Liver (tissue), 9 donors: Measurements from ENCODE around the gene NDUFAF7. TPM values are rescaled to one million over a fixed set of nuclear protein-coding genes. Genes with fewer than 3 reads are reported as not detected.
"Not testable (repeated sequence)": the region's sequence is repeated elsewhere in the genome, so short reads cannot be mapped to it uniquely, and the experiment has no call there.

ENCODE experiments used
- DNase-seq: peaks from one replicate; pipeline ENCODE4 v3.0.0-alpha.2; 2017; ENCODE audit warnings: low spot score
- H3K27ac ChIP-seq, 2 donors: one replicate each; pipeline ENCODE4 v1.7.0; 2013; ENCODE audit warnings: inconsistent platforms in 2 of 2, low read length in 2 of 2, control low read depth in 1 of 2, low read depth in 1 of 2, mild to moderate bottlenecking in 1 of 2
- H3K27me3 ChIP-seq, 4 donors: one replicate each; pipeline versions ENCODE4 v1.6.1 to v1.7.0; 2013; ENCODE audit warnings: low read length in 3 of 4, inconsistent platforms in 1 of 4, mild to moderate bottlenecking in 1 of 4, moderate library complexity in 1 of 4; ENCODE audit not compliant: control insufficient read depth in 4 of 4, insufficient read depth in 4 of 4
- H3K36me3 ChIP-seq, 4 donors: one replicate each; pipeline versions ENCODE4 v1.6.1 to v1.7.0; 2013; ENCODE audit warnings: low read length in 3 of 4, mild to moderate bottlenecking in 3 of 4, low read depth in 1 of 4, moderate library complexity in 1 of 4; ENCODE audit not compliant: control insufficient read depth in 4 of 4, insufficient read depth in 3 of 4
- H3K4me1 ChIP-seq, 4 donors: one replicate each; pipeline versions ENCODE4 v1.6.1 to v1.7.0; 2013; ENCODE audit warnings: low read length in 3 of 4, mild to moderate bottlenecking in 3 of 4, moderate library complexity in 1 of 4; ENCODE audit not compliant: control insufficient read depth in 4 of 4, insufficient read depth in 4 of 4
- H3K4me3 ChIP-seq, 3 donors: one replicate each; pipeline versions ENCODE4 v1.6.1 to v1.7.0; 2013; ENCODE audit warnings: low read length in 3 of 3, control low read depth in 1 of 3, low read depth in 1 of 3, mild to moderate bottlenecking in 1 of 3
- H3K9ac ChIP-seq, 2 donors: one replicate each; pipeline ENCODE4 v1.7.0; 2013; ENCODE audit warnings: low read length in 2 of 2, mild to moderate bottlenecking in 2 of 2, moderate library complexity in 2 of 2, control low read depth in 1 of 2, low read depth in 1 of 2
- H3K9me3 ChIP-seq, 4 donors: one replicate each; pipeline versions ENCODE4 v1.6.1 to v1.7.0; 2013; ENCODE audit warnings: low read length in 3 of 4; ENCODE audit not compliant: control insufficient read depth in 4 of 4
- ATF3 ChIP-seq: IDR thresholded peaks from 2 replicates; pipeline ENCODE4 v1.6.1; 2016; ENCODE audit warnings: antibody characterized with exemption
- CTCF ChIP-seq: fragments of 150-350 bp; IDR thresholded peaks from 2 replicates; pipeline ENCODE4 v1.5.1; 2017; ENCODE audit warnings: improper control_type of control experiment, low read depth, low read length; ENCODE audit not compliant: missing input control
- FOXA1 ChIP-seq: IDR thresholded peaks from 2 replicates; pipeline ENCODE4 v1.6.1; 2016; ENCODE audit warnings: antibody characterized with exemption
- FOXA2 ChIP-seq: IDR thresholded peaks from 2 replicates; pipeline ENCODE4 v1.6.1; 2016; ENCODE audit warnings: antibody characterized with exemption
- GABPA ChIP-seq, 2 donors: IDR thresholded peaks in 1 of 2; conservative IDR thresholded peaks in 1 of 2; 2 replicates each; pipeline ENCODE4 v1.6.1; 2016; ENCODE audit warnings: antibody characterized with exemption in 2 of 2, mild to moderate bottlenecking in 1 of 2, moderate library complexity in 1 of 2
- HNF4G ChIP-seq: IDR thresholded peaks from 2 replicates; pipeline ENCODE4 v1.6.1; 2016; ENCODE audit warnings: antibody characterized with exemption
- JUND ChIP-seq, 2 donors: IDR thresholded peaks; 2 replicates each; pipeline ENCODE4 v1.6.1; 2016; ENCODE audit warnings: antibody characterized with exemption in 2 of 2
- NR2F2 ChIP-seq: IDR thresholded peaks from 2 replicates; pipeline ENCODE4 v1.6.1; 2016; ENCODE audit warnings: antibody characterized with exemption
- RAD21 ChIP-seq, 2 donors: IDR thresholded peaks; 2 replicates each; pipeline ENCODE4 v1.6.1; 2016; ENCODE audit warnings: antibody characterized with exemption in 2 of 2, mild to moderate bottlenecking in 2 of 2
- REST ChIP-seq: IDR thresholded peaks from 2 replicates; pipeline ENCODE4 v1.6.1; 2016; ENCODE audit warnings: antibody characterized with exemption, mild to moderate bottlenecking
- RXRA ChIP-seq, 2 donors: IDR thresholded peaks; 2 replicates each; pipeline ENCODE4 v1.6.1; 2017 to 2018; ENCODE audit warnings: antibody characterized with exemption in 2 of 2, mild to moderate bottlenecking in 1 of 2
- TAF1 ChIP-seq: conservative IDR thresholded peaks from 2 replicates; pipeline ENCODE4 v1.6.1; 2016; ENCODE audit warnings: antibody characterized with exemption, mild to moderate bottlenecking
- YY1 ChIP-seq: IDR thresholded peaks from 2 replicates; pipeline ENCODE4 v1.6.1; 2016; ENCODE audit warnings: antibody characterized with exemption, mild to moderate bottlenecking
- WGBS: extraction: QIAGEN DNeasy Blood & Tissue Kit; methylation state at CpG from one replicate; pipeline ENCODE4 v1.1.7; 2013; 5-methylcytosine and 5-hydroxymethylcytosine counted together
- polyA plus RNA-seq, 2 donors: library from polyadenylated mRNA; stranded (reverse) in 1 of 2; unstranded in 1 of 2; fragments of 200-250 nt in 1 of 2; fragments of >200 nt in 1 of 2; fragmentation: Nextera tagmentation in 1 of 2; extraction: Ambion mirVana in 1 of 2; gene quantifications; one replicate each; pipeline versions ENCODE4 v1.2.1 to v1.2.3, GENCODE V29; 2013 to 2015
- total RNA-seq, 2 donors: library from RNA; depleted of rRNA; stranded (reverse); fragments of >200 nt; gene quantifications; one replicate each; pipeline ENCODE4 v1.2.3, GENCODE V29; 2014
- donor health status: healthy.
- donor health status: healthy.
- donor health status: healthy.
- donor health status: healthy.
- donor health status: healthy.

Gene NDUFAF7
- total and polyA plus RNA-seq, 4 donors: 8.7 to 13.6 (median 11.3) TPM

- Histone ChIP-seq H3K36me3 (peaks cover 3 to 42% (median 34%) of the 10 kb centered on the region in 4 donors), H3K9me3 (peaks cover 2 to 7% (median 6%) of the 10 kb centered on the region in 4 donors), H3K27me3 (no peaks in the 10 kb centered on the region), H3K27ac (no peak overlapping the region), H3K4me3 (no peak overlapping the region), H3K4me1 (peaks cover 0 to 8% (median 4%) of the 10 kb centered on the region in 4 donors), H3K9ac (no peak overlapping the region)
- TF ChIP-seq RXRA (IDR thresholded peaks at IDR 0.05) (no peak), JUND (IDR thresholded peaks at IDR 0.05) (no peak), YY1 (no peak), CTCF (no peak), FOXA1 (no peak), RAD21 (IDR thresholded peaks at IDR 0.05) (no peak), NR2F2 (no peak)
- no peak for DNase-seq
- 90% methylated on average over 1 of the region's 1 CpG for WGBS
Measured at GRCh38 chr2:37201766-37202165, 29.7 kb upstream of the NDUFAF7 start.

- DNase-seq: no peak
- H3K4me1 ChIP-seq: peaks cover 0 to 2% (median 0%) of the 10 kb centered on the region in 4 donors
- H3K4me3 ChIP-seq: no peak overlapping the region
- H3K27ac ChIP-seq: no peak overlapping the region
- 93% methylated on average over 2 of the region's 2 CpGs for WGBS
- H3K9me3 ChIP-seq: peaks cover 4 to 14% (median 7%) of the 10 kb centered on the region in 4 donors
- no peak for TF ChIP-seq HNF4G
- TF ChIP-seq YY1: no peak
- TF ChIP-seq RXRA (IDR thresholded peaks at IDR 0.05): no peak
- no peak for TF ChIP-seq GABPA (IDR thresholded peaks at IDR 0.05 in 1 of 2, conservative IDR thresholded peaks at IDR 0.05 in 1 of 2)
- no peak for TF ChIP-seq FOXA2
- TF ChIP-seq REST: no peak
- TF ChIP-seq ATF3: no peak
- no peak for TF ChIP-seq TAF1
- TF ChIP-seq CTCF: no peak
- H3K9ac ChIP-seq: no peak overlapping the region
- H3K36me3 ChIP-seq: peaks cover 3 to 59% (median 40%) of the 10 kb centered on the region in 4 donors
- H3K27me3 ChIP-seq: no peaks in the 10 kb centered on the region
Measured at GRCh38 chr2:37203708-37204107, 27.8 kb upstream of the NDUFAF7 start.

- peaks cover 5 to 16% (median 10%) of the 10 kb centered on the region in 4 donors for H3K9me3 ChIP-seq
- not testable (repeated sequence) for H3K9ac ChIP-seq, H3K27ac ChIP-seq, H3K4me1 ChIP-seq, H3K4me3 ChIP-seq, DNase-seq, H3K27me3 ChIP-seq
- peaks cover 5 to 73% (median 54%) of the 10 kb centered on the region in 4 donors for H3K36me3 ChIP-seq
- WGBS: 86% methylated on average over 8 of the region's 8 CpGs
Measured at GRCh38 chr2:37205071-37205661, 26.3 kb upstream of the NDUFAF7 start.
